HepG2 (cell line): Measurements from ENCODE around the gene GPX5. TPM values are rescaled to one million over a fixed set of nuclear protein-coding genes. Genes with fewer than 3 reads are reported as not detected.

ENCODE experiments used
- ATAC-seq: fragments of 200-7000 bp; cut with Tn5 transposase; 3 replicates; pipeline ENCODE4 v1.9.1; 2020; ENCODE audit warnings: mild to moderate bottlenecking, moderate library complexity
- BruUV-seq: library from RNA; stranded (reverse); fragments of 400-500 nt; replicated peaks from 2 replicates; lab custom pipeline; 2021; lab: Mats Ljungman, UMichigan
- CTCF ChIA-PET: fragments of 300-600 bp; formaldehyde crosslinking; extraction: SDS; loops from one replicate; lab custom pipeline; 2021; ENCODE audit warnings: low total read pairs, inconsistent platforms, low intra/inter-chr PET ratio; lab: Yijun Ruan, JAX
- POLR2A ChIA-PET: fragments of 350-600 bp; sonication (Branson Sonifier 250); formaldehyde crosslinking; loops from one replicate; lab custom pipeline; 2020; ENCODE audit warnings: antibody characterized with exemption, inconsistent platforms; lab: Yijun Ruan, JAX
- DNase-seq: peaks from one replicate; pipeline ENCODE4 v3.0.0-alpha.2; 2015; ENCODE audit warnings: low spot score
- FAIRE-seq: peaks from 3 replicates; lab custom pipeline; 2011; peaks lifted over from hg19 to GRCh38; lab: Jason Lieb, UNC
- H2AFZ ChIP-seq: one replicate; pipeline ENCODE4 v1.6.1; 2011; ENCODE audit warnings: low read length, inconsistent platforms
- H3K27ac ChIP-seq: fragments of 300-600 bp; 3 replicates; pipeline ENCODE4 v1.8.0; 2011; ENCODE audit warnings: mixed run types, mild to moderate bottlenecking, mixed read lengths, low read length, inconsistent platforms; ENCODE audit not compliant: insufficient read depth; ENCODE audit errors: extremely low read length
- H3K27me3 ChIP-seq, 2 experiments: fragments of 200-600 bp in 1 of 2; 2 replicates in 1 of 2; 3 replicates in 1 of 2; pipeline versions ENCODE4 v1.6.0 to v1.8.0; 2011; ENCODE audit warnings: low read length in 2 of 2, mild to moderate bottlenecking in 2 of 2, moderate library complexity in 2 of 2, inconsistent platforms in 1 of 2; ENCODE audit not compliant: insufficient read depth in 2 of 2, control insufficient read depth in 1 of 2
- H3K36me3 ChIP-seq, 2 experiments: fragments of 200-600 bp in 1 of 2; replicated peaks in 1 of 2; 2 replicates in 1 of 2; 3 replicates in 1 of 2; pipeline versions ENCODE4 v1.5.1 to v1.8.0; 2011; ENCODE audit warnings: low read length in 2 of 2, inconsistent platforms in 1 of 2; ENCODE audit not compliant: insufficient read depth in 2 of 2, control insufficient read depth in 1 of 2
- H3K4me1 ChIP-seq: 2 replicates; pipeline ENCODE4 v1.5.1; 2012; ENCODE audit warnings: low read length, inconsistent platforms; ENCODE audit not compliant: insufficient read depth
- H3K4me2 ChIP-seq: 2 replicates; pipeline ENCODE4 v1.6.0; 2011; ENCODE audit warnings: low read depth, low read length, inconsistent platforms
- H3K4me3 ChIP-seq, 3 experiments: fragments of 200-600 bp in 1 of 3; sonication (generic), shearing (Covaris generic) in 1 of 3; replicated peaks in 1 of 3; 2 replicates each; pipeline ENCODE4 v1.5.1; 2011 to 2016; ENCODE audit warnings: low read length in 3 of 3, inconsistent platforms in 2 of 3, low read depth in 2 of 3, mild to moderate bottlenecking in 2 of 3, control low read depth in 1 of 3, mixed read lengths in 1 of 3; ENCODE audit not compliant: insufficient read depth in 1 of 3
- H3K79me2 ChIP-seq: one replicate; pipeline ENCODE4 v1.6.1; 2011; ENCODE audit warnings: low read length, inconsistent platforms; ENCODE audit not compliant: insufficient read depth
- H3K9ac ChIP-seq: 2 replicates; pipeline ENCODE4 v1.6.0; 2011; ENCODE audit warnings: mild to moderate bottlenecking, low read depth, low read length, inconsistent platforms; ENCODE audit not compliant: insufficient read depth
- H3K9me3 ChIP-seq: 2 replicates; pipeline ENCODE4 v1.5.1; 2012; ENCODE audit warnings: mild to moderate bottlenecking, low read length
- H4K20me1 ChIP-seq: 2 replicates; pipeline ENCODE4 v1.6.0; 2011; ENCODE audit warnings: inconsistent platforms, mild to moderate bottlenecking, low read length, moderate library complexity; ENCODE audit not compliant: insufficient read depth
- CC2D1A ChIP-seq: sonication (generic); formaldehyde crosslinking; IDR thresholded peaks from 2 replicates; pipeline ENCODE4 v1.8.1; 2023; ENCODE audit warnings: mild to moderate bottlenecking, missing genetic modification reagents
- IKZF5 ChIP-seq: IDR thresholded peaks from 2 replicates; pipeline ENCODE4 v1.6.1; 2018; ENCODE audit warnings: missing genetic modification reagents, mild to moderate bottlenecking, missing compliant biosample characterization
- NAIF1 ChIP-seq: sonication (generic); formaldehyde crosslinking; IDR thresholded peaks from 2 replicates; pipeline ENCODE4 v1.5.0; 2020; ENCODE audit warnings: mild to moderate bottlenecking, missing genetic modification reagents, borderline replicate concordance
- NFKB2 ChIP-seq: sonication (generic); formaldehyde crosslinking; IDR thresholded peaks from 2 replicates; pipeline ENCODE4 v1.4.0; 2020; ENCODE audit warnings: missing genetic modification reagents, borderline replicate concordance
- PITX1 ChIP-seq: sonication (generic); formaldehyde crosslinking; IDR thresholded peaks from 2 replicates; pipeline ENCODE4 v1.5.1; 2020; ENCODE audit warnings: mild to moderate bottlenecking, missing genetic modification reagents
- POLR2AphosphoS5 ChIP-seq: IDR thresholded peaks from 2 replicates; pipeline ENCODE4 v1.6.1; 2012; ENCODE audit warnings: low read depth, low read length
- REPIN1 ChIP-seq: sonication (generic); formaldehyde crosslinking; IDR thresholded peaks from 2 replicates; pipeline ENCODE4 v1.8.0; 2022; ENCODE audit warnings: missing genetic modification reagents, low read depth, mild to moderate bottlenecking, borderline replicate concordance
- SNAPC2 ChIP-seq: sonication (generic); formaldehyde crosslinking; IDR thresholded peaks from 2 replicates; pipeline ENCODE4 v1.8.1; 2022; ENCODE audit warnings: mild to moderate bottlenecking, missing genetic modification reagents
- U2AF1 ChIP-seq: fragments of 200-400 bp; formaldehyde crosslinking; optimal IDR thresholded peaks from 2 replicates; pipeline ENCODE3; 2017; ENCODE audit warnings: mild to moderate bottlenecking, low read depth, low read length
- XRCC5 ChIP-seq: fragments of 200-400 bp; formaldehyde crosslinking; optimal IDR thresholded peaks from 2 replicates; pipeline ENCODE3; 2017; ENCODE audit warnings: mild to moderate bottlenecking, low read length
- ZBTB26 ChIP-seq: IDR thresholded peaks from 2 replicates; pipeline ENCODE4 v1.6.1; 2016; ENCODE audit warnings: missing compliant biosample characterization, missing genetic modification reagents, borderline replicate concordance
- ZNF17 ChIP-seq: sonication (generic); formaldehyde crosslinking; IDR thresholded peaks from 2 replicates; pipeline ENCODE4 v1.5.0; 2020; ENCODE audit warnings: mild to moderate bottlenecking, missing genetic modification reagents
- ZNF253 ChIP-seq: sonication (generic); formaldehyde crosslinking; IDR thresholded peaks from 2 replicates; pipeline ENCODE4 v1.8.0; 2022; ENCODE audit warnings: mild to moderate bottlenecking, missing genetic modification reagents, borderline replicate concordance
- ZNF44 ChIP-seq: sonication (generic); formaldehyde crosslinking; IDR thresholded peaks from 2 replicates; pipeline ENCODE4 v1.5.1; 2020; ENCODE audit warnings: mild to moderate bottlenecking, missing genetic modification reagents
- WGBS: methylation state at CpG from one replicate; pipeline ENCODE4 v1.1.6; 2017; ENCODE audit warnings: low lambda C conversion rate; 5-methylcytosine and 5-hydroxymethylcytosine counted together
- in situ Hi-C: cut with HindIII; loops from 2 replicates; pipeline ENCODE4 v1.10.0; 2017; ENCODE audit warnings: low pct_unique_long_range_greater_than_20kb; ENCODE audit not compliant: extremely low pct_ligation_motif_present
- intact Hi-C: fragments of 100-400 bp; cut with micrococcal nuclease; formaldehyde crosslinking; loops from one replicate; pipeline ENCODE4 v1.10.0; 2022; ENCODE audit not compliant: unreplicated experiment
- polyA plus RNA-seq, 8 experiments: library from polyadenylated mRNA; depleted of rRNA in 3 of 8; stranded (reverse) in 7 of 8; unstranded in 1 of 8; fragments of >200 nt; fragmentation: Illumina TruSeq in 4 of 8; extraction: Trizol in 4 of 8; gene quantifications; 2 replicates each; pipeline versions ENCODE4 v1.2.1 to v1.2.3, GENCODE V29; 2011 to 2016; ENCODE audit warnings: low read depth in 4 of 8, missing spikeins in 1 of 8, mixed read lengths in 1 of 8; ENCODE audit not compliant: insufficient read depth in 1 of 8
- total RNA-seq, 5 experiments: library from RNA; depleted of rRNA; stranded (reverse); fragments of >200 nt; fragmentation: Illumina TruSeq; extraction: Trizol; gene quantifications; 2 replicates each; pipeline ENCODE4 v1.2.3, GENCODE V29; 2016; ENCODE audit warnings: low read depth in 1 of 5

Gene GPX5
- total and polyA plus RNA-seq, 2 of the 13 experiments (the other 11 are each of a cell fraction or from before 2014, with no cell fraction given) = not detected

DNA sequence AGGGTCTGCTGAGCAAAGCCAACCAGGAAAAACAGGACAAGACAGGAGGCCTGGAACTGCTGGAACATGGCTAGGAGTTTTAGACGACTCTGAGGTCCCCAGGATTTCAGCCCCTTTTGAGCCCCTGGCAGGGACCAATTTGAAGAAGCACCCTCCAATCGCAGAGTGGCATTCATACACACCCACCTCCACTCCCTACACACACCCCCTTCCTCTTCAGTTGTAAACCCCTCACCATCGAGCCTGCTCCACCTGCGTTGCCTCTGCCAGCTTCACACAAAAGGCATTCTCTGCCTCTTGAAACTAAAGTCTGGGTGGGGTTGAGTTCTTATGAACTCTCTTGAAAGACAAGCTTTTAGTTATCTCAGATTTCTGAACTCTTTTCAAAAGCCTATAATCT is 10.0 kb upstream of the GPX5 start, which contains the start of gene GPX6:
Gene GPX6, minus strand, starts transcription at position 118 of the 400 bp plus-strand sequence. Its CDS starts 50 bp downstream, at position 68.
- no TSS peak for BruUV-seq
- ATAC-seq (no peak), DNase-seq (no peak), FAIRE-seq (no peak)
- Histone ChIP-seq H3K4me3 (no peak within 1 kb of the TSS), H3K4me2 (no peak within 1 kb of the TSS), H4K20me1 (no peaks in the 10 kb centered on the region), H3K9ac (no peak within 1 kb of the TSS), H3K79me2 (no peaks in the 10 kb centered on the region), H2AFZ (no peak within 1 kb of the TSS), H3K4me1 (no peaks in the 10 kb centered on the region), H3K27ac (no peak within 1 kb of the TSS), H3K27me3 (peaks cover 3 to 38% of the 10 kb centered on the region in 2 experiments; a peak in 3 of 5 replicates), H3K9me3 (no peaks in the 10 kb centered on the region), H3K36me3 (no peaks in the 10 kb centered on the region)
- POLR2A ChIA-PET = no interaction called here
- CTCF ChIA-PET = no interaction called here
- intact Hi-C loops = no loop called here
- in situ Hi-C loops = no loop called here
- WGBS = 1% methylated on average over 4 of the region's 4 CpGs
- TF ChIP-seq NFKB2 (CRISPR knock-in tag) = no peak
- TF ChIP-seq ZBTB26 (CRISPR knock-in tag) = no peak
- no peak for TF ChIP-seq NAIF1 (CRISPR knock-in tag)
- no peak for TF ChIP-seq ZNF17 (CRISPR knock-in tag)
- TF ChIP-seq ZNF44 = no peak
- no peak for TF ChIP-seq IKZF5
- no peak for TF ChIP-seq REPIN1 (CRISPR knock-in tag)
- TF ChIP-seq PITX1 (CRISPR knock-in tag) = no peak
- TF ChIP-seq ZNF253 (CRISPR knock-in tag) = no peak
- TF ChIP-seq U2AF1 = no peak
- no peak for TF ChIP-seq SNAPC2 (CRISPR knock-in tag)
- no peak for TF ChIP-seq CC2D1A (CRISPR knock-in tag)
- no peak for TF ChIP-seq POLR2AphosphoS5
- TF ChIP-seq XRCC5 = no peak
